ENCODE data around the gene VIPR2. TPM values are rescaled to one million over a fixed set of nuclear protein-coding genes. Genes with fewer than 3 reads are reported as not detected.
A peak's percentile ranks its signal among the peaks of the same experiment; 100 is the strongest.

VIPR2 gene
- total RNA-seq (2014; rRNA removed; shearing (Covaris generic)) = 1.3 and 2.1 TPM in 2 replicates
- 1.9 and 2.7 TPM in 2 replicates for polyA plus RNA-seq (2016; fragmentation: Nextera tagmentation; extraction: Ambion mirVana)
- long read RNA-seq, partial matches to known transcripts = 3 of 5 reads
- long read RNA-seq, other reads (novel, unspliced or antisense) = 2 of 5 reads

- peaks cover 3% of the 10 kb centered on the region; the same call in 1 of the 2 replicates for H4K20me1 ChIP-seq (replicated peaks; ENCODE audit: insufficient read depth)
- H2AFZ ChIP-seq = peak within 1 kb of the TSS; percentile 89
- peak within 1 kb of the TSS; percentile 77 for H3K4me3 Mint-ChIP-seq
- DNase-seq (ENCODE audit: low spot score) = peak; percentile 87
- peak within 1 kb of the TSS; percentile 89 for H3K4me2 ChIP-seq
- no peak within 1 kb of the TSS for H3K27ac ChIP-seq (ENCODE audit: low read depth)
- no peaks in the 10 kb centered on the region for H3K79me2 ChIP-seq (replicated peaks; ENCODE audit: insufficient read depth)
- ATAC-seq = peak; percentile 71
- H3K27me3 Mint-ChIP-seq (ENCODE audit: insufficient read depth, low read depth, poor library complexity) = peaks cover 35% of the 10 kb centered on the region
- 0 out of 2 replicates have a peak, but pooled peaks cover 9% of the 10 kb centered on the region for H3F3A ChIP-seq (replicated peaks; ENCODE audit: low read depth)
- TF ChIP-seq JUNB (IDR thresholded peaks at IDR 0.05; ENCODE audit: unreplicated experiment) (no peak), CREB1 (CRISPR knock-in tag; IDR thresholded peaks at IDR 0.05; ENCODE audit: low read depth) (no peak), ZNF331 (CRISPR knock-in tag; IDR thresholded peaks at IDR 0.05; ENCODE audit: low read depth) (no peak), NANOG (IDR thresholded peaks at IDR 0.05; ENCODE audit: borderline replicate concordance) (no peak), ETS1 (IDR thresholded peaks at IDR 0.05) (no peak), ZNF114 (CRISPR knock-in tag; IDR thresholded peaks at IDR 0.05) (no peak), STAT1 (IDR thresholded peaks at IDR 0.05; ENCODE audit: unreplicated experiment) (no peak)
- no peak within 1 kb of the TSS for H3K27ac Mint-ChIP-seq
- peaks cover 26% of the 10 kb centered on the region for H3K4me1 Mint-ChIP-seq
- peaks cover 56% of the 10 kb centered on the region for H3K4me1 ChIP-seq (ENCODE audit: insufficient read depth)
- H3K36me3 Mint-ChIP-seq (ENCODE audit: low read depth) = peaks cover 4% of the 10 kb centered on the region; the same call in 2 of the 3 replicates
- H3K27me3 ChIP-seq (ENCODE audit: insufficient read depth) = peaks cover 40% of the 10 kb centered on the region
- H3K36me3 ChIP-seq (ENCODE audit: insufficient read depth) = no peaks in the 10 kb centered on the region; the same call in 1 of the 2 replicates
- no peaks in the 10 kb centered on the region for H3K9me2 ChIP-seq (ENCODE audit: insufficient read depth)
- H3K9me3 Mint-ChIP-seq = peaks cover 55% of the 10 kb centered on the region
- peak within 1 kb of the TSS; percentile 76 for H3K4me3 ChIP-seq
These were observed at the start of gene VIPR2 for GRCh38 chr7:159144758-159145489. Gene VIPR2 (minus strand): TSS chr7:159144867. CDS start chr7:159144771, 96 bp downstream.

DNA sequence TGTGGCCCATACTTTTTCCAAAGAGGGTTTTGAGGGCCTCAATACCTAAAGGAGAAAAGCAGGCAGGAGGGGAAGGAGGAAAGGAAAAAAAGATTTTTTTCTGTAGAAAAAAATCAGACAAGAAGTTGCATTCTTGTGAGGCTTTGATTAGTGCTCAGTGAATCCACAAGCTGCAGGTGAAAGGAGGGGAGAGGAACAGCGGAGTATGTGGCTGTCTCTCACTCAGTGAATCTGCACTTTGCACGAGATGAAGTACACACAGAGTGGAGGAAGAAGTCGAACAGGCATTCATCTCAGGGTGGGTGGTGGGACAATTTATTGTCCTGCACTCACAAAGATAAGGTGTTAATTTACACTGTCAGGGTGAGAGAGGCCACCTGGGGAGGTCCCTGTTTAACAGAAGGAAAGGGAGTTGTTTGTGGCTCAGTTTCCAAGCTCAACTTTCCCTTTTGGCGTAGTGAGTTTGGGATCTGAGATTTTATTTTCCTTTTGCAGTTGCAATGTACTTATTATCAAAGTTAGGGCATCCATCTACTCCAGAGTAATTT is 49.0 kb upstream of the VIPR2 start:
- TF ChIP-seq NANOG (IDR thresholded peaks at IDR 0.05; ENCODE audit: borderline replicate concordance) = no peak
- TF ChIP-seq EZH2phosphoT487 (IDR thresholded peaks at IDR 0.05; ENCODE audit: unreplicated experiment) = no peak
- TF ChIP-seq REST (IDR thresholded peaks at IDR 0.05; ENCODE audit: unreplicated experiment) = no peak
- no peak for TF ChIP-seq CREB1 (CRISPR knock-in tag; IDR thresholded peaks at IDR 0.05; ENCODE audit: low read depth)
- TF ChIP-seq STAT1 (IDR thresholded peaks at IDR 0.05; ENCODE audit: unreplicated experiment) = no peak
- no peak overlapping the region for H3K4me3 Mint-ChIP-seq
- Histone ChIP-seq H3K27ac (ENCODE audit: low read depth) (no peak overlapping the region), H3K27me3 (ENCODE audit: insufficient read depth) (no peaks in the 10 kb centered on the region), H3F3A (replicated peaks; ENCODE audit: low read depth) (no peaks in the 10 kb centered on the region), H2AFZ (no peak overlapping the region), H4K20me1 (replicated peaks; ENCODE audit: insufficient read depth) (no peaks in the 10 kb centered on the region), H3K4me1 (ENCODE audit: insufficient read depth) (no peaks in the 10 kb centered on the region), H3K4me2 (no peak overlapping the region), H3K79me2 (replicated peaks; ENCODE audit: insufficient read depth) (no peaks in the 10 kb centered on the region), H3K9me2 (ENCODE audit: insufficient read depth) (no peaks in the 10 kb centered on the region), H3K36me3 (ENCODE audit: insufficient read depth) (no peaks in the 10 kb centered on the region), H3K4me3 (no peak overlapping the region)
- no peak overlapping the region for H3K27ac Mint-ChIP-seq
- ATAC-seq (no peak), DNase-seq (ENCODE audit: low spot score) (no peak)
- peaks cover 2% of the 10 kb centered on the region; the same call in 1 of the 3 replicates for H3K4me1 Mint-ChIP-seq
- H3K27me3 Mint-ChIP-seq (ENCODE audit: insufficient read depth, low read depth, poor library complexity) = no peaks in the 10 kb centered on the region
- peaks cover 32% of the 10 kb centered on the region for H3K36me3 Mint-ChIP-seq (ENCODE audit: low read depth)
- peaks cover 91% of the 10 kb centered on the region for H3K9me3 Mint-ChIP-seq

All from GM23338 (cell line).